Cardiac muscle cell (in vitro differentiated cells and primary cell): ENCODE data around the gene PSMF1. TPM values are rescaled to one million over a fixed set of nuclear protein-coding genes. Genes with fewer than 3 reads are reported as not detected.

ENCODE experiments used
- DNase-seq, 2 donors: peaks; one replicate each; pipeline versions ENCODE4 v3.0.0 to v3.0.0-alpha.2; 2010 to 2017; ENCODE audit warnings: low read depth in 1 of 2, low spot score in 1 of 2
- H3K27ac ChIP-seq: fragments of 200-600 bp; sonication (generic); 2 replicates; pipeline ENCODE4 v1.5.1; 2016
- H3K27me3 ChIP-seq: fragments of 200-600 bp; sonication (generic); 2 replicates; pipeline ENCODE4 v1.6.0; 2016; ENCODE audit warnings: control low read depth
- H3K36me3 ChIP-seq: fragments of 200-600 bp; sonication (generic); 2 replicates; pipeline ENCODE4 v1.5.1; 2016; ENCODE audit warnings: control low read depth
- H3K4me1 ChIP-seq: fragments of 200-600 bp; sonication (generic); 2 replicates; pipeline ENCODE4 v1.8.1; 2017; ENCODE audit warnings: low read depth, mild to moderate bottlenecking, mixed run types
- H3K4me3 ChIP-seq: fragments of 200-600 bp; sonication (generic); 2 replicates; pipeline ENCODE4 v1.5.1; 2016; ENCODE audit warnings: mild to moderate bottlenecking
- H3K9me3 ChIP-seq: fragments of 200-600 bp; sonication (generic); 2 replicates; pipeline ENCODE4 v1.5.1; 2017; ENCODE audit warnings: low read depth, mild to moderate bottlenecking, control low read depth
- polyA plus RNA-seq: library from polyadenylated mRNA; unstranded; fragments of >200 nt; fragmentation: Nextera tagmentation; extraction: Ambion mirVana; gene quantifications from 2 replicates; pipeline ENCODE4 v1.2.1, GENCODE V29; 2016
- total RNA-seq: library from RNA; depleted of rRNA; stranded (reverse); fragments of >200 nt; gene quantifications from 2 replicates; pipeline ENCODE4 v1.2.3, GENCODE V29; 2016
- TF ChIP-seq, protein P1 (sequence below): IDR thresholded peaks from 2 replicates; pipeline ENCODE4 v1.5.1; 2012; ENCODE audit warnings: low read depth, mild to moderate bottlenecking, low read length

PSMF1 gene
- total and polyA plus RNA-seq, 2 experiments from 2014 or later: 131 to 202 TPM

DNA sequence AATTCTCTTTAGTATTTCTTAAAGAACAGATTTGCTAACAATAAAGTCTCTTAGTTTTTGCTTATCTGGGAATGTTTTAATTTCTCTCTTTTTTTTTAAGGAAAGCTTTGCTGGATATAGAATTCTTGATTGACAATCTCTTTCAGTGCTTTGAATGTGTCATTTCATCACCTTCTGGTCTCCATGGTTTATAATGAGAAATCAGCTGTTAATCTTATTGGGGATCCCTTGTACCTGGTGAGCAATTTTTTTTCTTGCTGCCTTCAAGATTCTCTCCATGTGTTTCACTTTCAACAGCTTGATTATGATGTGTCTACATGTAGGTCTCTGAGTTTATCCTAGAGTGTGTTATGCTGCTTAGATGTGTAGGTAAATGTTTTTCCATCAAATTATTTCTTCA, 16.4 kb upstream of the PSMF1 start:
- no peak overlapping the region for H3K4me3 ChIP-seq
- no peak overlapping the region for H3K27ac ChIP-seq
- no peaks in the 10 kb centered on the region for H3K36me3 ChIP-seq
- no peaks in the 10 kb centered on the region for H3K9me3 ChIP-seq
- no peaks in the 10 kb centered on the region for H3K27me3 ChIP-seq
- TF ChIP-seq, protein P1, sequence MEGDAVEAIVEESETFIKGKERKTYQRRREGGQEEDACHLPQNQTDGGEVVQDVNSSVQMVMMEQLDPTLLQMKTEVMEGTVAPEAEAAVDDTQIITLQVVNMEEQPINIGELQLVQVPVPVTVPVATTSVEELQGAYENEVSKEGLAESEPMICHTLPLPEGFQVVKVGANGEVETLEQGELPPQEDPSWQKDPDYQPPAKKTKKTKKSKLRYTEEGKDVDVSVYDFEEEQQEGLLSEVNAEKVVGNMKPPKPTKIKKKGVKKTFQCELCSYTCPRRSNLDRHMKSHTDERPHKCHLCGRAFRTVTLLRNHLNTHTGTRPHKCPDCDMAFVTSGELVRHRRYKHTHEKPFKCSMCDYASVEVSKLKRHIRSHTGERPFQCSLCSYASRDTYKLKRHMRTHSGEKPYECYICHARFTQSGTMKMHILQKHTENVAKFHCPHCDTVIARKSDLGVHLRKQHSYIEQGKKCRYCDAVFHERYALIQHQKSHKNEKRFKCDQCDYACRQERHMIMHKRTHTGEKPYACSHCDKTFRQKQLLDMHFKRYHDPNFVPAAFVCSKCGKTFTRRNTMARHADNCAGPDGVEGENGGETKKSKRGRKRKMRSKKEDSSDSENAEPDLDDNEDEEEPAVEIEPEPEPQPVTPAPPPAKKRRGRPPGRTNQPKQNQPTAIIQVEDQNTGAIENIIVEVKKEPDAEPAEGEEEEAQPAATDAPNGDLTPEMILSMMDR: no peak
- H3K4me1 ChIP-seq: no peaks in the 10 kb centered on the region
- no peak for DNase-seq

DNA sequence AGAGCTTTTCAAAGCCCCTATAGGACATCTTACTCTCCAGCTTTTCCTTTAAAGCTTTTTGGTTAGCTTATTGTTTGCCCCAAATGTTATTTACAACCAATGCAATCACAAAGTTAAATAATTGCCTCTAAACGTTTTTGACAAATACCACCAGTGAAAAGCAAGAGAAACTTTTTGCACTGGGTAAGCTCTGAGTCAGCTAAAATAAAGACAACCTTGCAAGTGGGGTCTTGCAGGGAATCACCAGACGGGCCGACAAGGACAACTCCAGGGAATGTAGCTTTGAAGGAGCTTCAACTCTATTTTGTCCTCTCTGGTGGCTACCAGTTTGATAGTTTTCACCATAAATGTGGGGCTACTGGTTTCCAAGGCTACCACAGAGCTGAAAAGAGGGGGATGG, 14.7 kb upstream of the PSMF1 start:
- no peaks in the 10 kb centered on the region for H3K4me1 ChIP-seq

DNA sequence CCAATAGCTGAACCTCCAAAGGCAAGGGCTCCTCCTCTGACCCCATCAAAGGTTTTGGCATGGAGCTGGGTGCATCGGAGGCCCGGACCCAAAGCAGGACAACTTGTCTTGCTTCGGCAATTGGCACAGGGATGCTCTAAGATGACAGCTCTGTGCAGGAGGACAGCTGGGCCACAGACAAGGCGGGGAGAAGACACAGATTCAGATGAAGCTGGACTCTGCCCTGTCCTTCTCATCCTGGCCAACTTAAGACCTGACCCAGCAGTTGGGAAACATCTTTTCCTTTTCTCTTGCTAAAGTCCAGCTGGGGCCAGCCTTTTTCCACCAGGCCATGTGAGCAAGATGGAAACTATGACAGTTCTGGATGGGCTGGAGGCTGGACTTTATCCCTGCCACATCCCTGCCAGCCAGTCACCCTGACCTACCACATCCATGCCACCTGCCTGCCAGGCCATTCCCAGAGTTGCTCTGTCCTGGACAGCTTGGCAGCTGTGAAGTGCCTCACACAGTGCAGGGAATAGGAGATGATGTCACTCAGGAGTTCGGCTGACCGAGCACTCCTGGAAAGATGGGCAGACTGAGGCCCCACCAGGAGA, 12.7 kb upstream of the PSMF1 start:
- no peak for DNase-seq
- no peaks in the 10 kb centered on the region for H3K36me3 ChIP-seq
- no peaks in the 10 kb centered on the region for H3K4me1 ChIP-seq
- H3K27ac ChIP-seq: no peak overlapping the region
- H3K27me3 ChIP-seq: no peaks in the 10 kb centered on the region
- no peak overlapping the region for H3K4me3 ChIP-seq
- H3K9me3 ChIP-seq: no peaks in the 10 kb centered on the region
- TF ChIP-seq, protein P1: no peak

More for the DNA sequence above, 14.7 kb upstream of the PSMF1 start:
- H3K4me3 ChIP-seq: no peak overlapping the region
- no peak for DNase-seq
- H3K27ac ChIP-seq: no peak overlapping the region
- no peaks in the 10 kb centered on the region for H3K9me3 ChIP-seq
- H3K27me3 ChIP-seq: no peaks in the 10 kb centered on the region
- H3K36me3 ChIP-seq: no peaks in the 10 kb centered on the region
- TF ChIP-seq, protein P1: no peak

DNA sequence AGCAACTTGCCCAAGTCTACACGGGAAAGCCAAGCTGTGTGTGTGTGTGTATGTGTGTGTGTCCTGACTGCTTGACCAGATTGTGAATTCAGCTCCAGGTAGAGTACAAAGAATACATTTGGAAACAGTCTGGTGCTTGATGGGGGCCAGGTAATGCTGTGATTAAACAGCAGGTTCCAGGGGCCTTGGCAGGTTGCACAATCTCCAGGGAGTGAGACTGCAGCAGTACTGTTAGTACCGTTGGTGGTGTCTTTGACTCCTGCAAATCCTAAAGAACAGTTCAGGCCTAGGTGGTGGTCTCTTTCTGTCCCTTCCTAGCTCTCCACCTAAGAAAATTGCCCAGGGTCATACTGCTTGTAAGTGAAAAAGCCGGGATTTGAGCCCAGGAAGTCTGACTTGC, 11.2 kb upstream of the PSMF1 start:
- TF ChIP-seq, protein P1: no peak
- Histone ChIP-seq H3K27ac (no peak overlapping the region), H3K4me1 (no peaks in the 10 kb centered on the region), H3K9me3 (no peaks in the 10 kb centered on the region), H3K36me3 (no peaks in the 10 kb centered on the region), H3K4me3 (no peak overlapping the region), H3K27me3 (no peaks in the 10 kb centered on the region)
- DNase-seq: no peak

DNA sequence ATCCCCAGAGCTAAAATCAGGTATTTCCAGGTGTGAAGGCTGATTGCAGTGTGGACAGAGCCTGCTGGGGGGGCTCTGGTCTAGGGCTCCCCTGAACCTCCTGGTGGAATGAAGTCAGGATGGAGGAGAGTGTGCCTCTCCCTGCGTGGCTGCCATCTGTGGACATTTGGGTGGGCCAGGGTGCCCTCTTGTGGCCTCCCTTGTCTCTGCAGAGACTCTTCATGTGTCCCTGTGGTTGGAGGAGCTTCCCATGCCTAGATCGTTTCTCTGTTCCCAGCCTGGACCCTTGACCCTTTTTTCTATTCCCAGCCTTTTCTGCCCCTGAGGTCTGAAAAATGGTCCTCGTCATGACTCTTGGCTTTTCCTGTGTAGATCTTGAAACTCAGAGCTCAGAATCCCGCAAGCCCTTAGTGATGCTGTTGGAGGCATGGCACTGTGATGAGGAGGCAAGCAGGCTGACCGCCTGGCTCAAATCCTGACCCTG, 9.9 kb upstream of the PSMF1 start:
- H3K9me3 ChIP-seq: no peaks in the 10 kb centered on the region
- H3K27ac ChIP-seq: no peak overlapping the region
- H3K4me1 ChIP-seq: no peaks in the 10 kb centered on the region
- TF ChIP-seq, protein P1: peak; percentile 90
- DNase-seq: peak; percentile 47 to 65
- no peak overlapping the region for H3K4me3 ChIP-seq
- no peaks in the 10 kb centered on the region for H3K27me3 ChIP-seq
- H3K36me3 ChIP-seq: no peaks in the 10 kb centered on the region

DNA sequence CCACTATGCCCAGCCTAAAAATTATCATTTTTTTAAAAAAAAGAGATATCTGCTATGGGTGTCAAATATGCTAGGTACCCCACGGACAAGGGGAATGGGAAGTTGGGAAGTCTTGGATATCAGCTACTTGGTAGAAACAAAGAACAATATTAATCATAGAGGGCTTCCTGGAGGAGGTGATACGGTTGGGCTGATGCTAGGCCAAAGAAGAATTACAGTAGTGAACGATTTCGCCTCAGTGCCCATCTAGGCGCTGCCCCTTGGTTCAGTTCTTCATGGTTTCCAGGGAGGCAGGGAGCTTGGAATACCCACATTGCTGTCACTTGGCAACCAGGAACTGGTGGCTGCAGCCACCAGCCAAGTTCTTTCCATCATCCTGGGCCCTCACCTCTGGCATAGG, 5.5 kb upstream of the PSMF1 start:
- TF ChIP-seq, protein P1: no peak
- Histone ChIP-seq H3K9me3 (no peaks in the 10 kb centered on the region), H3K27me3 (peaks cover 3% of the 10 kb centered on the region), H3K4me3 (no peak overlapping the region), H3K4me1 (peaks cover 3% of the 10 kb centered on the region), H3K27ac (no peak overlapping the region), H3K36me3 (no peaks in the 10 kb centered on the region)
- DNase-seq: no peak
